Anterior cingulate cortex (tissue), 58 donors: ENCODE measurements around the gene KNL1.
"Not testable (repeated sequence)": the region's sequence is repeated elsewhere in the genome, so short reads cannot be mapped to it uniquely, and the experiment has no call there.

Source experiments
- DNase-seq, 58 donors: peaks; one replicate each; lab custom pipeline; 2025; lab: John Stamatoyannopoulos, UW

KNL1 gene

GRCh38 chr15:40639677-40640076 lies 45.6 kb downstream of the KNL1 start:
- DNase-seq = no peak

GRCh38 chr15:40647523-40647922 lies 53.5 kb downstream of the KNL1 start:
- no peak for DNase-seq

DNA sequence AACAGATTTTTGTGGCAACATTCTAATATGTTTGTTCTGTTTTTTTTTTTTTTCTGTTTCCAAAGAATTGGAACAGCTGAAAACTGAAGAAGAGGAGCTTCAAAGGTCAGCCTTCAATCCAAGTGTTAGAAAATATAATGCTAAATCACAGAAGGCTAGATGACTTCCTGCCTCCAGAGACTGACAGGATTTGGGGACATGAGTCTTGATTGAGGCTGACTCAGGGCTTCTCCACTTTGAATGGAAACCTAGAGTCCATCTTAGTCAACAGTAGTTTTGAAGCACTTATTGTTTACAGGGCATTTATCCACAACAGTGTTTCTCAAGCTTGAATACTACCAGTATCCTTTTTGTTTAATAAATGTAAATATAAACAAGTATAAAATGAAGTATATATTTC lies 56.4 kb downstream of the KNL1 start:
- no peak for DNase-seq

GRCh38 chr15:40660686-40661085 lies 66.6 kb downstream of the KNL1 start:
- no peak for DNase-seq

DNA sequence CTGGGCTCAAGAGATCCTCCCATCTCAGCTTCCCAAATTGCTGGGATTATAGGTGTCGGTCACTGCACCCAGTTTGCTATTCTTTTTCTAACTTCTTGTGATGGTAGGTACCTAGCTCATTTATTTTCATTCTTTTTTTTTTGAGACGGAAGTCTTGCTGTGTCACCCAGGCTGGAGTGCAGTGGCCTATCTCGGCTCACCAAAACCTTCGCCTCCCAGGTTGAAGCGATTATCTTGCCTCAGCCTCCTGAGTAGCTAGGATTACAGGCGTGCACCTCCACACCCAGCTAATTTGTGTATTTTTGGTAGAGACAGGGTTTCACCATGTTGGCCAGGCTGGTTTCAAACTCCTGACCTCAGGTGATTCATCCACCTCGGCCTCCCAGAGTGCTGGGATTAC lies 70.9 kb downstream of the KNL1 start:
- no peak for DNase-seq

DNA sequence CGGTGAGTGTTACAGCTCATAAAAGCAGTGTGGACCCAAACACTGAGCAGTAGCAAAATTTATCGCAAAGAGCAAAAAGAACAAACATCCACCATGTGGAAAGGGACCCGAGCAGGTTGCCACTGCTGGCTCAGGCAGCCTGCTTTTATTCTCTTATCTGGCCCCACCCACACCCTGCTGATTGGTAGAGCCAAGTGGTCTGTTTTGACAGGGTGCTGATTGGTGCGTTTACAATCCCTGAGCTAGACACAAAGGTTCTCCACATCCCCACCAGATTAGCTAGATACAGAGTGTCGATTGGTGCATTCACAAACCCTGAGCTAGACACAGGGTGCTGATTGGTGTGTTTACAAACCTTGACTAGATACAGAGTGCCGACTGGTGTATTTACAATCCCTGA lies 82.2 kb downstream of the KNL1 start:
- not testable (repeated sequence) for DNase-seq

- DNase-seq = not testable (repeated sequence)
Observed at GRCh38 chr15:40676906-40677305, 82.9 kb downstream of the KNL1 start.

- DNase-seq = no peak
Observed at GRCh38 chr15:40680151-40680550, 86.1 kb downstream of the KNL1 start.

GRCh38 chr15:40680959-40681358 lies 86.9 kb downstream of the KNL1 start:
- DNase-seq = not testable (repeated sequence)

DNA sequence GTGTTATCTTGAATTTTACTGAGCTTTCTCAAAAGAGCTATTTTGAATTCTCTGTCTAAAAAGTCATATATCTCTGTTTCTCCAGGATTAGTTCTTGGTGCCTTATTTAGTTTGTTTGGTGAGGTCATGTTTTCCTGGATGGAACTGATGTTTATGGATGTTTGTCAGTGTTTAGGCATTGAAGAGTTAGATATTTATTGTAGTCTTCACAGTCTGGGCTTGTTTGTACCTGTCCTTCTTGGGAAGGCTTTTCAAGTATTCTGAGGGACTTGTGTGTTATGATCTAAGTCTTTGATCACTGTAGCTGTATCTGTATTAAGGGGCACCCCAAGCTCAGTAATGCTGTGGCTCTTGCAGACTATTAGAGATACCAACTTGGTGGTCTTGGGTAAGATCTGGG lies 90.3 kb downstream of the KNL1 start:
- DNase-seq = no peak

DNA sequence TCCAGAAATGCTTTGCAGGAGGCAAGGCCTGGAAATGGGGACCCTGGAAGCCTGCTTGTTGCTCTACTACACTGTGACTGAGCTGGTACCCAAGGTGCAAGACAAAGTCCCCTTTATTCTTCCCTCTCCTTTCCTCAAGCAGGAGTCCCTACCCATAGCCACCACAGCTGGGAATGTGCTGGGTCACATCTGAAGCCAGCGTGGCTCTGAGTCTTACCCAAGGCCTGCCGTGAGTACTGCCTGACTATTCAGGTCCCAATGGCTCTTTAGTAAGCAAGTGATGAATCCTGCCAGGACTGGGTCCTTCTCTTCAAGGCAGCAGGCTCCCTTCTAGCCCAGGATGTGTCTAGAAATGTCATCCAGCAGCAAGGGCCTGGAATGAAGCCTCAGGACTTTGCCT lies 91.3 kb downstream of the KNL1 start:
- DNase-seq = no peak

DNA sequence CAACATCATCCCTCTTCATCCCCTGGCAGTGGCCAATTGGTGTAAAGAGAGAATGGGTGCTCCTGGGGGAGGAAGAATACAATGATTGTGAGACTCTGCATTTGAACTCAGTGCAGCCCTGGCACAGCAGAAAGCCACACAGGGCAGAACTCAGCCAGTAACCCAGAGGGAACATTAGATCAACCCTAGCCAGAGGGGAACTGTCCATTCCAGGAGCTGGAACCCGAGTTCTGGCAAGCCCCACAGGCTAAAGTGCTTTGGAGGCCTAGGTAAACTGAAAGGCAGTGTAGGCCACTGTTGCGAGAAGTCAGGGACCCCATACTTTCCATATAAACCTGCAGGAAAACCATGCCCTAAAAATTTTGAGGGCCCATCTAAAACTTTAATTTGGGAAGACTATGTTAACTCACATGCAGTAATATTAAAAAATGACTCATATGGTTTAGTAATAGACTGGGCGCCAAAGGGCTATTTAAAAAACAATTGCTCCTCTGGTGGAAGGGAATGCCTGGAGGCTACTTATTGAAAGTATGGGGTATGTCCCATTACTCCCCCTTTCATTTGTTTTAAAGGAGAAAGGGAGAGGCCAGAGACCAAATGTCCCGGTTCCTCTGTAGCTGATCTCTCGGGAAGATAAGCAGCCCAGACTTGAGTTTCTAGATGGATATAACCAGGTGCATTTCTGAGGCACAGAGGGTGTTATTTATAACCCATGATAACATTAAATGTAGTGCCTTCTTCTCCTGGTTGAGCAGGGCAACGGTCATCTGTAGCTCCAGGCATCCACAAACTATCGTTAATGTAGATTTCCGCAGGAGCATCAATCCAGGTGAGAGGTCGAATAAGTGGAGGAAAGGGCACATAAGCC lies 95.1 kb downstream of the KNL1 start:
- no peak for DNase-seq

- DNase-seq = no peak
Observed at GRCh38 chr15:40691737-40692136, 97.7 kb downstream of the KNL1 start.

- no peak for DNase-seq
Observed at GRCh38 chr15:40693904-40694687, 100.0 kb downstream of the KNL1 start.

GRCh38 chr15:40694688-40695468 lies 100.8 kb downstream of the KNL1 start, which contains the start of gene RAD51:
Gene RAD51 (plus strand): TSS chr15:40695174. CDS start chr15:40698759, 3,585 bp downstream.
- peak; percentile 48 to 92 (median 82) for DNase-seq

- DNase-seq = peak in 1 of 58 donors; percentile 30
Observed at GRCh38 chr15:40695469-40695890, 101.4 kb downstream of the KNL1 start.

GRCh38 chr15:40696228-40696627 lies 102.2 kb downstream of the KNL1 start:
- DNase-seq = no peak

DNA sequence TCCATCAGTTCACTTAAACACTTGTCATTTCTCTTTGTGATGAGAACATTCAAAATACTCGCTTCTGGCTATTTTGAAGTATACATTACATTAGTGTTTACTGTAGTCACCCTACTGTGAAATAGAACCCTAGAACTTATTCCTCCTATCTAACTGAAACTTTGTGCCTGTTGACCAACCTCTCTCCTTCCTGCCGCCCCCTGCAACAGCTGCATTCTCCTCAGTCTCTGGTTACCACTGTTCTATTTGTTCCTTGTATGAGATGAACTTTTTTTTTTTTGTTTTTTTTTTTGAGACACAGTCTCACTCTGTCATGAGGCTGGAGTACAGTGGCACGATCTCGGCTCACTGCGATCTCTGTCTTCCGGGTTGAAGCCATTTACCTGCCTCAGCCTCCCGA lies 103.9 kb downstream of the KNL1 start:
- DNase-seq = no peak

DNA sequence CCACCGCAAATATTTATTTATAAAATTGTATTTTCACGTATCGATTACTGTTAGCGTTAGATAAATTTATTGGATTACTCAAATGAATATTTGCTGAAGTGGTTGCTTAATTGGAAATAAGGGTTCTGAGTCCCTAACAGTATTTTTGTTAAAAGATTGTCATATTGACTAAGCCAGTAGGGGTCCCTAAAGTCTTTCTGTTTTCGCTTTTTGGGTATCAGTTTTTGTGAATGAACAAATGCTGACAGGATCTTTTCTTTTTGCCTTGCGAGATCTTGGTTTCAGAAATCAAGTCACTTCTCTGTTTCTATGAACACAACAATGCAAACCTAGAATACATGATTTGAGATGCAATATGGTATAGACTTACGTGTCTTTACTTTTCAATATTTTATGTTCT lies 108.0 kb downstream of the KNL1 start:
- DNase-seq = no peak

DNA sequence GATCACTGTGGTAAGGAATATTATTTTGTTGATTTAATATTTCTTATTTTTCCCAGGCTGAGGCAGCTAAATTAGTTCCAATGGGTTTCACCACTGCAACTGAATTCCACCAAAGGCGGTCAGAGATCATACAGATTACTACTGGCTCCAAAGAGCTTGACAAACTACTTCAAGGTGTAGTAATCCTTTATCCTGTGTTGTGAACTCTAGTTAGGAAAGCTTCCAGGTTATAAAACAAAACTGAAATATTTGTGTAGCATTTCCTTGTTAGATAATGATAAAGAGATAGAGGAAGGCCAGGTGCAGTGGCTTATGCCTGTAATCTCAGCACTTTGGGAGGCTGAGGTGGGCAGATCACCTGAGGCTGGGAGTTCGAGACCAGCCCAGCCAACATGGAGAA lies 112.1 kb downstream of the KNL1 start:
- DNase-seq = no peak
